SJCRH30 (cell line): ENCODE data around the gene CTSE. TPM values are rescaled to one million over a fixed set of nuclear protein-coding genes. Genes with fewer than 3 reads are reported as not detected.
"Not testable (repeated sequence)": the region's sequence is repeated elsewhere in the genome, so short reads cannot be mapped to it uniquely, and the experiment has no call there.

ENCODE experiments used
- DNase-seq, 2 experiments: peaks; one replicate each; pipeline ENCODE4 v3.0.0-alpha.2; 2015 to 2020
- H3K27ac ChIP-seq: fragments of 250-450 bp; sonication (Bioruptor Pico); 2 replicates; pipeline ENCODE4 v1.5.1; 2020; ENCODE audit warnings: mild to moderate bottlenecking, moderate library complexity
- H3K27me3 ChIP-seq: fragments of 250-450 bp; sonication (Bioruptor Pico); 2 replicates; pipeline ENCODE4 v1.5.1; 2020; ENCODE audit warnings: mild to moderate bottlenecking, moderate library complexity
- H3K36me3 ChIP-seq: fragments of 250-450 bp; sonication (Bioruptor Pico); 2 replicates; pipeline ENCODE4 v1.5.1; 2020; ENCODE audit warnings: mild to moderate bottlenecking, moderate library complexity
- H3K4me1 ChIP-seq: fragments of 250-450 bp; sonication (Bioruptor Pico); 2 replicates; pipeline ENCODE4 v1.5.1; 2020; ENCODE audit warnings: mild to moderate bottlenecking, moderate library complexity
- H3K4me3 ChIP-seq: fragments of 250-450 bp; sonication (Bioruptor Pico); 2 replicates; pipeline ENCODE4 v1.5.1; 2020; ENCODE audit warnings: mild to moderate bottlenecking, moderate library complexity
- H3K9me3 ChIP-seq: fragments of 250-450 bp; sonication (Bioruptor Pico); replicated peaks from 2 replicates; pipeline ENCODE4 v1.5.1; 2020; ENCODE audit warnings: mild to moderate bottlenecking, moderate library complexity
- total RNA-seq: library from RNA; depleted of rRNA; stranded (reverse); fragments of >200 nt; shearing (Covaris generic); gene quantifications from 2 replicates; pipeline ENCODE4 v1.2.3, GENCODE V29; 2014; rRNA removed

Gene CTSE
- not detected in 2 replicates for total RNA-seq

DNA sequence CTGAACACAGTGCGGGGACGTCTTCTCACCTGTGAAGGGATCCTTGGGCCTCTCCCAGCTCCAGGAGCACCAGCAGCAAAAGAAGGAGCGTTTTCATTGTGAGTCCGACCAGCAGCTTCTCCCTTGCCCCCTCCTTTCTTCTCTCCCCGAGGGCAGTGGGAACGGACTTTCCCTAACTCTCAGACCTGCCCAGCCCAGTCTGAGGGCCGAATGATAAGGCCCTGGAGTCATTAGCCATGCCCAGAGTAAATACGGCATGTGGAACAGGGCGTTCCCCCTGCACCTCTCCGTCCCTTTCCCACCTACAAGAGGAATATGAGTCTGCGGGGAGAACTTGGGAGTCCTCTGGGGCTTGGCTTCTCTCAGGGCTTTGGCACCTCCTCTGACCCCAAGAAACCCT is at the start of gene CTSE:
Gene CTSE, minus strand, starts transcription at position 201 of the 400 bp plus-strand sequence. Its CDS starts 104 bp downstream, at position 97.
- H3K9me3 ChIP-seq = no peaks in the 10 kb centered on the region
- H3K4me3 ChIP-seq = no peak within 1 kb of the TSS
- no peaks in the 10 kb centered on the region for H3K36me3 ChIP-seq
- no peaks in the 10 kb centered on the region for H3K4me1 ChIP-seq
- H3K27ac ChIP-seq = no peak within 1 kb of the TSS
- peaks cover 15% of the 10 kb centered on the region for H3K27me3 ChIP-seq
- DNase-seq = no peak

GRCh38 chr1:206070627-206071304 is 47.1 kb upstream of the CTSE start:
- no peak overlapping the region for H3K27ac ChIP-seq
- no peaks in the 10 kb centered on the region for H3K4me1 ChIP-seq
- H3K27me3 ChIP-seq = no peaks in the 10 kb centered on the region; the same call in 1 of the 2 replicates
- no peaks in the 10 kb centered on the region for H3K9me3 ChIP-seq
- no peak overlapping the region for H3K4me3 ChIP-seq
- no peaks in the 10 kb centered on the region for H3K36me3 ChIP-seq
- DNase-seq = no peak

- Histone ChIP-seq H3K36me3 (no peaks in the 10 kb centered on the region), H3K9me3 (no peaks in the 10 kb centered on the region), H3K4me1 (no peaks in the 10 kb centered on the region), H3K4me3 (no peak overlapping the region), H3K27me3 (no peaks in the 10 kb centered on the region; the same call in 1 of the 2 replicates), H3K27ac (no peak overlapping the region)
- DNase-seq = no peak
Measured at GRCh38 chr1:206068314-206068713, 44.6 kb upstream of the CTSE start.

GRCh38 chr1:206067486-206068227 is 44.0 kb upstream of the CTSE start:
- Histone ChIP-seq H3K4me3 (no peak overlapping the region), H3K9me3 (no peaks in the 10 kb centered on the region), H3K27ac (no peak overlapping the region), H3K36me3 (no peaks in the 10 kb centered on the region), H3K27me3 (no peaks in the 10 kb centered on the region; the same call in 1 of the 2 replicates), H3K4me1 (no peaks in the 10 kb centered on the region)
- DNase-seq = no peak

DNA sequence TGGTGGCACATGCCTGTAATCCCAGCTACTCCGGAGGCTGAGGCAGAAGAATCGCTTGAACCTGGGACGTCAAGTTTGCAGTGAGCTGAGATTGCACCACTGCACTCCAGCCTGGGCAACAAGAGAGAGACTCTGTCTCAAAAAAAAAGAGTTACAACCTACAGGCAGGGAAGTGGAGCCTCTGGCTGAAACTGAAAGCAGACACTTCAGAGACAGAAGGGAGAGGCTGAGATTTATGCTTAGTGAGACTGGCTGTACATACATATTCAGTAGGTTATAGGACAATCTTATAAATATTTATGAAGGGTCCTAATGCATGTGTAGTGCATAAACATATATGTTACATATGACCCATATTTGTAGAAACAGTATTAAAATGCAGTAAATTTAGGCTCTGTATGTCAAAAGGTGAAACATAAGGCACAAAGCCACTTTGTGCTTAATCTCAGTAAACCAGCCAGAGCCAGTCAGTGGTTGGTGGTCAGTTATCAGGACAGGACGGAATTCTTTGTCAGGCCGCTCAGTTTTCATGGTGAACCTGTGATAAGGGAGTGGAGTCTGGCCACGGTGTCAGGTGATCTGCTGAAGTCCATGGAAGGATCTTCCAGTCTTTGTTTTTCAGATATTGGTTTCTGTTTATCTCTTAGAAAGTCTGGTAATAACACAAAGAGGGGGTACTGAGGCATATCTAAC is 42.9 kb upstream of the CTSE start:
- Histone ChIP-seq H3K27ac (no peak overlapping the region), H3K4me1 (no peaks in the 10 kb centered on the region), H3K27me3 (no peaks in the 10 kb centered on the region; the same call in 1 of the 2 replicates), H3K36me3 (no peaks in the 10 kb centered on the region), H3K4me3 (no peak overlapping the region), H3K9me3 (no peaks in the 10 kb centered on the region)
- no peak for DNase-seq

- no peak overlapping the region for H3K4me3 ChIP-seq
- no peaks in the 10 kb centered on the region for H3K4me1 ChIP-seq
- H3K9me3 ChIP-seq = no peaks in the 10 kb centered on the region
- H3K36me3 ChIP-seq = no peaks in the 10 kb centered on the region
- no peak overlapping the region for H3K27ac ChIP-seq
- H3K27me3 ChIP-seq = no peaks in the 10 kb centered on the region
- DNase-seq = no peak
Measured at GRCh38 chr1:206065547-206066145, 42.0 kb upstream of the CTSE start.

- H3K4me1 ChIP-seq, H3K27me3 ChIP-seq, H3K9me3 ChIP-seq, H3K36me3 ChIP-seq, DNase-seq, H3K4me3 ChIP-seq, H3K27ac ChIP-seq: not testable (repeated sequence)
Measured at GRCh38 chr1:206064501-206064900, 40.8 kb upstream of the CTSE start.

DNA sequence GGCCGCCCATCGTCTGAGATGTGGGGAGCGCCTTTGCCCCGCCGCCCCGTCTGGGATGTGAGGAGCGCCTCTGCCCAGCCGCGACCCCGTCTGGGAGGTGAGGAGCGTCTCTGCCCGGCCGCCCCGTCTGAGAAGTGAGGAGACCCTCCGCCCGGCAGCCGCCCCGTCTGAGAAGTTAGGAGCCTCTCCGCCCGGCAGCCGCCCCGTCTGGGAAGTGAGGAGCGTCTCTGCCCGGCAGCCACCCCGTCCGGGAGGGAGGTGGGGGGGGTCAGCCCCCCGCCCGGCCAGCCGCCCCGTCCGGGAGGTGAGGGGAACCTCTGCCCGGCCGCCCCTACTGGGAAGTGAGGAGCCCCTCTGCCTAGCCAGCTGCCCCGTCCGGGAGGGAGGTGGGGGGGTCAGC is 40.3 kb upstream of the CTSE start:
- H3K9me3 ChIP-seq, H3K27me3 ChIP-seq, H3K4me3 ChIP-seq, H3K27ac ChIP-seq, H3K36me3 ChIP-seq, H3K4me1 ChIP-seq, DNase-seq: not testable (repeated sequence)

- H3K9me3 ChIP-seq = no peaks in the 10 kb centered on the region
- no peak overlapping the region for H3K27ac ChIP-seq
- H3K36me3 ChIP-seq = no peaks in the 10 kb centered on the region
- no peak for DNase-seq
- no peak overlapping the region for H3K4me3 ChIP-seq
- H3K4me1 ChIP-seq = no peaks in the 10 kb centered on the region
- H3K27me3 ChIP-seq = no peaks in the 10 kb centered on the region
Measured at GRCh38 chr1:206062464-206062863, 38.8 kb upstream of the CTSE start.

DNA sequence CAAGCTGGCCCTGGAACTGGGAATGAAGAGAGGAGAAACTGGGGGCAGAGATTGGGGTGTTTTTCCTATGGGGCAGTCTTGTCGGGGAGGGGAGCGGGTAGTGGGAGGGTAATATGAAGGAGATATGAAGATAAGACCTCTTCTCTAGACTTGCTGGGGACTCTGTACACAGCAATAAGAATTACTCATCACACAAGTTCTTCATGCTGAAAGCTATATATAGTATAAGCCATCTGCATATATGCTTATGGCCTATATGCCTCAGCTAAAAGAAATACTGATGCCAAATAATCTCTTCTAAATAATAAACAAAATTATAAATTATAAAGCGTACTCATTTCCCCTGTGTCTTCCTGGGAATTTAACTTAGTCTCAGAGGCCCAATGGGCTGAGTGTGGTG is 37.1 kb upstream of the CTSE start:
- H3K4me1 ChIP-seq = no peaks in the 10 kb centered on the region
- DNase-seq = no peak
- no peaks in the 10 kb centered on the region for H3K27me3 ChIP-seq
- H3K27ac ChIP-seq = no peak overlapping the region
- H3K4me3 ChIP-seq = no peak overlapping the region
- no peaks in the 10 kb centered on the region for H3K36me3 ChIP-seq
- H3K9me3 ChIP-seq = no peaks in the 10 kb centered on the region

DNA sequence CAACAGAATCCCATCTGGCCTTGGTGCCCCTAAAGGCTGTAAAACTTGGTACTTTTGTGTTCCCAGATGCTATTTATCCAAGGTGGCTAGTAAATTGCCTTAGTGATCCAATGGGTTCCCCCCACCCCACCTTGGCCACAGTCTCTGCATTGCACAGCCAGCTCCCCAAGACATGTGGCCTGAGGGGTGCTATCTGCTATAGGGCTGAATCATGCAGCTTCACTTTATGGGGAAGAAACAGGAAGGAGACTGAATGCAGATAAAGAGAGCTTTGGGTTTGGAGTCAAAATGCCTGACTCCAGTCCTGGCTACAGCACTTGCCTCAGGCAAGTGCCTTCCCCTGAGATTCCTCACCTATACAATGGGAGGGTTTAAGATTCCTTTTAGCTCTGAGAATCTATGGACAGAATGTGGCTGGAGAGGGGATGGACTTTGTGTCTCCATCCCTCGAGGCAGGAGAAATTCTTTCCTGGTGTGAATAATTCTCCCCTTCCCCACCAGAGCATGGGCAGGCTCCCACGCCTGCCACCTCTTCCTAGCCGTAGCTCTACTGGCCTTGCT is 35.7 kb upstream of the CTSE start:
- H3K27ac ChIP-seq = no peak overlapping the region

GRCh38 chr1:206058927-206059292 is 35.2 kb upstream of the CTSE start:
- Histone ChIP-seq H3K4me1 (no peaks in the 10 kb centered on the region), H3K27me3 (no peaks in the 10 kb centered on the region), H3K4me3 (no peak overlapping the region), H3K27ac (no peak overlapping the region), H3K36me3 (no peaks in the 10 kb centered on the region), H3K9me3 (no peaks in the 10 kb centered on the region)
- DNase-seq = no peak

More for the DNA sequence above, 35.7 kb upstream of the CTSE start:
- DNase-seq = no peak
- Histone ChIP-seq H3K9me3 (no peaks in the 10 kb centered on the region), H3K4me1 (no peaks in the 10 kb centered on the region), H3K27me3 (no peaks in the 10 kb centered on the region), H3K36me3 (no peaks in the 10 kb centered on the region), H3K4me3 (no peak overlapping the region)

DNA sequence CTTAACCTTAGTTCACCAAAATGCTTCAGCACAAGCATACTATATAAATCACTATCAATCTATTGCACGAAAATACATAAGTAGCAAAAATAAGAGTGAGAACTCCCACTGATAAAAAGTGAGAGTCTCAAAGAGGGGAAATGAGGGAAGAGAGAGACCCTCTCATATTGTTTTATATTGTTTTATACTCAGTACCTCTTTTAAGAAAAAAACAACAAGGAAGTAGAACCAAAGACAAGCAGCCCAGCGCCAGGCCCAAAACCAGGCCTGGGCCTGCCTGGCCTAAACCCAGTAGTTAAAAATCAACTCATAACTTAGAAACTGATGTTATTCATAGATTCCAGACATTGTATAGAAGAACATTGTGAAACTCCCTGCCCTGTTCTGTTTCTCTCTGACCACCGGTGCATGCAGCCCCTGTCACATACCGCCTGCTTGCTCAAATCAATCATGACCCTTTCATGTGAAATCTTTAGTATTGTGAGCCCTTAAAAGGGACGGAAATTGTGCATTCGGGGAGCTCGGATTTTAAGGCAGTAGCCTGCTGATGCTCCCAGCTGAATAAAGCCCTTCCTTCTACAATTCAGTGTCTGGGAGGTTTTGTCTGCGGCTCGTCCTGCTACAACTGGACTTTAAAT is 34.7 kb upstream of the CTSE start:
- H3K36me3 ChIP-seq, H3K27me3 ChIP-seq, H3K9me3 ChIP-seq, H3K4me1 ChIP-seq, DNase-seq, H3K4me3 ChIP-seq, H3K27ac ChIP-seq: not testable (repeated sequence)

DNA sequence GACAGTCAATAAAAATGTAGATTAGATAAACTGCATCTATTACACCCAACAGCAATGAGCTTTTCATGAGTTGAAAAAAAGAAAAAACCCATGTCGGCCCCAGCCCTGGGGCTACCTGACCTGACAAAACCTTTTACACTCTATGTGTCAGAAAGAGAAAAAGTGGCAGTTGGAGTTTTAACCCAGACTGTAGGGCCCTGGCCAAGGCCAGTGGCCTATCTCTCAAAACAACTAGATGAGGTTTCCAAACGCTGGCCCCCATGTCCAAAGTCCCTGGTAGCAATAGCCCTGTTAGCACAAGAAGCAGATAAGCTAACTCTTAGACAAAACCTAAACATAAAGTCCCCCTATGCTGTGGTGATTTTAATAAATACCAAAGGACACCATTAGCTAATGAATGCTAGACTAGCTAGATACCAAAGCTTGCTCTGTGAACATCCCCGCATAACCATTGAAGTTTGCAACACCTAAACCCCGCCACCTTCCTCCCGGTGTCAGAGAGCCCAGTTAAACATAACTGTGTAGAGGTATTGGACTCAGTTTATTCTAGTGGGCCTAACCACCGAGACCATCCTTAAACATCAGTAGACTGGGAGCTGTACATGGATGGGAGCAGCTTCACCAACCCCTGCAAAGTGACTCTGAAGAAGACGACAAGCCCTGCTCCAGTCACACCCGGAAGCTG is 32.1 kb upstream of the CTSE start:
- DNase-seq, H3K4me3 ChIP-seq, H3K9me3 ChIP-seq, H3K36me3 ChIP-seq, H3K27me3 ChIP-seq, H3K4me1 ChIP-seq, H3K27ac ChIP-seq: not testable (repeated sequence)
